GM12878 (cell line): ENCODE data around the gene PIGV.

Source experiments
- EGR1 ChIP-seq, 2 experiments: IDR thresholded peaks; 1 replicate in 1 of 2; 2 replicates in 1 of 2; pipeline ENCODE4 v1.6.1; 2011 to 2012; ENCODE audit warnings: low read depth in 2 of 2, low read length in 2 of 2, borderline replicate concordance in 1 of 2, mild to moderate bottlenecking in 1 of 2, moderate library complexity in 1 of 2
- HCFC1 ChIP-seq: fragments of 150-350 bp; IDR thresholded peaks from 2 replicates; pipeline ENCODE4 v1.6.1; 2014; ENCODE audit warnings: low read length
- POLR2A ChIP-seq: IDR thresholded peaks from 2 replicates; pipeline ENCODE4 v1.6.1; 2011; ENCODE audit warnings: low read depth, mild to moderate bottlenecking, low read length

DNA sequence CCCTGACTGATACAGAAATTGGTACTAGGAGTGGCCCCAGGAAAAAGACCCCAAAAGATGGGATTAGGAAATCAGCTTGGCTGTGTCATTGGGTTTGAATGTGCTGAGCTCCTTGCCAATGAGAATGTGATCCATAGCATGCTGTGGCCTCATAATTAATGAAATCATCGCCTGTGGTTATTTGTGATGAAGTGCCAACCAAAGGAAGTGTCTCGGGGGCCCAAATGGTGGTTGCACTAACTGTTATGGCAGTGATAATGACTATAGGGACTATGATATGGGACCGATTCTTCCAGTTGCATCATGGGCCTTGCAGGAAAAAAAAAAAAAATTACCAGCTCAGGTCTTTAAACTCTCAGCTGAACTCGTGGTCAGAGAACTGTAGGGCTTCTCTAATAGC, 23.3 kb downstream of the PIGV start:
- TF ChIP-seq EGR1 (IDR thresholded peaks at IDR 0.05; ENCODE audit: borderline replicate concordance in 1 of 2, low read depth in 2 of 2, low read length in 2 of 2), result no peak
- TF ChIP-seq HCFC1, result no peak
- no peak for TF ChIP-seq POLR2A
